Right kidney (tissue), 1 donor: Measurements from ENCODE around the gene PLD5.
A peak's percentile ranks its signal among the peaks of the same experiment; 100 is the strongest.
"Not testable (repeated sequence)": the region's sequence is repeated elsewhere in the genome, so short reads cannot be mapped to it uniquely, and the experiment has no call there.

ENCODE experiments used
- DNase-seq: peaks from one replicate; pipeline ENCODE4 v3.0.0-alpha.2; 2016

PLD5 gene

DNA sequence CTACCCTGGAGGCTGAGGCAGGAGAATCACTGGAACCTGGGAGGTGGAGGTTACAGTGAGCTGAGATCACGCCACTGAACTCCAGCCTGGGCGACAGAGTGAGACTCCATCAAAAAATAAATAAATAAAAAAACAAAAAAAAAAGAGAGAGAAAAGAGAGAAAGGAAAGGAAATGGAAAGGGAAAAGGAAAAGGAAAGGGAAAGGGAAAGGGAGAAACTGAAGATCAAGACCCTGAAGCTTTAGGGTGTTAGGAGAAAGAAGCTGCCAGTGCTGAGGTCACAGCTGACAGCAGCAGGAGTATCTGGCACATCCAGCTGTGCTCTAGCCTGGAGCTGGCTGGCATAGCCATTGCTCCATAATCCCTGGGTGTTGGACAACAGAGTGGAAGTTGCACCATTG lies 257.5 kb downstream of the PLD5 start:
- not testable (repeated sequence) for DNase-seq

DNA sequence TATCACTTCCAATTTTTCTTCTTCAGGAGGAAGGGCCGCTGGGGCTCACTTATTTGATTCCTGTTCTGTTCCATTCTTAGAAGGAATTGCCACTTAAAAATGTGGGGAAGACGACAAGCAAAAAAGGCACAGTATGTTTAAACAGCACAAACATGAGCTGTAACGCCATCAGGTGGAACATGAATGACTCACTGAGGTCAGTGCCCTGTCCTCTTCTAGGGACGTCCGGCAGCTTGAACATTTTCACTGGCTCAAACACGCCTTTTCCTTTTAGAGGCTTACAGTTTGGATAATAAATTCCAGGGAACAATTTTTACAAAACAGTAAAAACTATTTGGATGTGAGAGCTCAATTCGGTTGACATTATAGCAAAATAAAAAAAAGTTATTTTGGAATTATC lies 260.1 kb downstream of the PLD5 start:
- DNase-seq: not testable (repeated sequence)

DNA sequence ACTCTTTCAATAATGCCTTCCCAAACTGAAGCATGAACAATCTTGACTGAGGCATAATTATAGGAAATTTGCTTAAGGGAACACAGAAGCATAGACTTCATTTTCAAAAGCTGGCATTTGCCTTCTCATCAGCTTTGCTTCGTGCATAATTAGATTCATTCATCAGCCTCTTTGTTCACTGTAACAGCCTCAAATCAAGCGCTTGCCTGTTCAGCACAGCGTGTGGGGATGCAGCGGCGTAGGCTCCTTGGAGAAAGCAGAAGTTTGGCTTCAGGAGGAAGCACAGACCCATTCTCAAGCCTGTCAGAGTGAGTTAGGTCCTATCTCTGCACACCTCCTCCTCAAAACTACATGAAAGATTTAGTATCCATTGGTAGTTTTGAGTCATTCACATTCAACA lies 279.2 kb downstream of the PLD5 start:
- no peak for DNase-seq

DNA sequence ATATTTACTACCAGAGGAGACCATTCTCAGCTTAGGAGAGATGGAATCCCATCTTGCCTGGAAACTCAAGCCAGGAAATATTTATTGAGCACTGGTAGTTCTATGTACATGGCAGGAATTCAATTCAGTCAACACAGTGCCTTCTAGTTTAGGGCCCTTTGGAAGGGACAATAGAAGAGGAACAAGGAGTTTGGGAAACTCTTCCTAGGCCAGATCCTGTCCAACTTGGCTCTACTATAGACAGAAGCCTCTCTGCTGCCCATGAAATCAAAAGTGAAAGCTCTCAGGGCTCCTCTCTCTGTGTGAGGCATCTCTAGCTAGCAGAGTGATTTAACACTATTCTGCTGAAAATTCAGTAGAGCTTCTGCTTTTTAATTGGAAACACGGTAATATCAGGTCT lies 281.0 kb downstream of the PLD5 start:
- DNase-seq: no peak

DNA sequence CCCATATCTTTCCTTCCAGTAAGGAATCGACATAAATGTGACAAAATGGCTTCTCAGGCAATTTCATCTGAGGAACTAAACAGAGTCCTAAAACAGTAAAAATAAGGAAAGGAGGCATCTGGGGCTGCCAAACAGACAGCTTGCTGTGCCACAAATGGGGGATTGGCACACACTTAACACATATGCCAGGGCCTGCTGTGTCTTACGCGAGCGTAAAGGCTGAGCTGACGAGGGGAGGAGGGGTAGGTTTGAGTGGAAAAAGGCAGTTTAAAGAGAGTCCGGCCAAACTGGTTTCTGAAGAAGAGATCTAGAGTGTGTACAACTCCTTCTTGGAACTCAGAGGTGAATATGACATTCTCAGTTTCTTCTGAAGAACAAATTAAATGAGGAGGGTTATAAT lies 281.5 kb downstream of the PLD5 start:
- no peak for DNase-seq

DNA sequence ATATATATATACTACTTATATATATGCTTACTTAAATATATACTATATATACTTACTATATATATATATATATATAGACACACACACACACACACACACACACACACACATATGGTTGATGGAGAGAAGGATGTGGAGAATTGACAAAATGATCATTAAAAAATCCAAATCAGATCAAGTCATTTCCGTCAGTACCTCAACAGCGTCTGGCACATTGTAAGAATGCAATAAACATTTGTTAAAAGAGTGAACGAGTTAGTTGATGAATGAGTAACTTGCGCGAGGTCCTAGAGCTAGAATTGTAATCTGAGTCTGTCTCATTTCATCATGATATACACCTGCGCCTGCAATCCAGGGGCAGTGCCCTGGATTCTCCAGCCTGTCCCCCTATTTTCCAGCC lies 282.6 kb downstream of the PLD5 start:
- no peak for DNase-seq

DNA sequence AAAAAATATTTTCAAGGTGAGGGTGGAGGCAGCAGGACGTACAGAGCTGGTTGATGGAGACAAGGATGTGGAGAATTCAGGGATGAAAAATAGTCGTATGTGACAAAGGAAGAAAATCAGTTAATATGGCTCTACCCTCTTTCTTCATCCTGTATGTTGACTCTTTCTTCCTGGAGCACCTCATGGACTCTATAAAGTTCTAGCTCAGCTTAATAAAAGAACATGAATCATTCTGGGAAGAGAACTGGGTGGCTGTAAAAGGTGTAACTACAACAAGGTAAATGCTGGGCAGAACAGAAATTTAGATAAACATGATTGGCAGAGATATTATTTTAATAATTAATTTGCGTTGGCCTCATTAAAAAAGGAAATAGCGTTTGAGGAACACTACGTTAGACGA lies 283.8 kb downstream of the PLD5 start:
- no peak for DNase-seq

DNA sequence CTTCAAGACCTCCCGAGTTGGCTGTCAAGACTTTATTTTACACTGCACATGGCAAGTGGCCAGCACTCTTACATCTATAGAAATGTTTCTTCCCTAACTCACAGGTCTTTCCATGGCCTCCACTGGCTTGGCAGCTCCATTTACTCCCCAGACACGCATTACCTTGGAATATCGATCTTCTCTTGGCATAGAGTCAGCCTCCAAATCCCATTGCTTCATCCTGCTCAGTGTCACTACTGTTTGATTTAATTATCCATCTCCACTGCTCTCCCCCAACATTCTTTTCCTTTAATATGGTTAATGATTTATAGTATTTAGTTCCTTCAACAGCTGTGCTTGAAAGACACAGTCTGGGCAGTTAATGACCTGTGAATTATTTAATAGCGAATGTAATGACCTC lies 284.4 kb downstream of the PLD5 start:
- peak; percentile 52 for DNase-seq

DNA sequence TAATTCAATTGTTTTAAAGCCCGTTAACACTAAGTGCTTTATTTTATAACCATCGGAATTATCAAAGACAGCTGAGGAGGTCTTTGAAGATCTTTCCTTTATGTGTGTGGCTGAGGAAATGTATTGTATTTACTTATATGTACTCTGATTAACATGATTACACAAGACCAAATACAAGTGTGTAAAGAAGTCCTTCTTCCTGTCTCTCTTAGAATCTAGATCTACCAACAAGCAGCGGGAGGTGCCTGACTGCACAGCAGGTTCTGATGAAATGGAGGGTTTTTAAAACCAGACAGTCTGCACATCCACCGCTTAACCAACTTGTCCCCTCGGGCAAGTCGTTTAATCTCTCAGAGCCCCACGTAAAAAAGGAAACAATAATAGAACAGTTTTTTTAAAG lies 285.1 kb downstream of the PLD5 start:
- no peak for DNase-seq

DNA sequence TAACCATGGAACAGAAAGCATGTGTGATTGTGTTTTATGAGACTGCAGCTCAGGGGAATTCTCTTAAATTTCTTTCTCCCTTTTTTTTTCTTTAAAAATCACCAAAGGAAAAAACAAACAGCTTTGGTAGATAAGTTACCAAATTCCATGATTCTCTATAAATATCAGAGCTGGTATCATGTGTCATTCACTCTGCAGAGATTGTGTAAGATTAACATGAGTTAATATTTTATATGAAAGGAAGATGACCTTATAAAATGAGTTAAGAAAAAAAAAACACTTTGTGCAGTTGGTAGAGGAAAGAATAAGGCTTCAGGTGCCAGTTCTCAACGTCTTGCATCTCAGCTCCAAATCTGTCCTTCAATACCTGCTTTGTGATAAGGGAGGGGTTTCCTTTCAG lies 287.4 kb downstream of the PLD5 start:
- no peak for DNase-seq

DNA sequence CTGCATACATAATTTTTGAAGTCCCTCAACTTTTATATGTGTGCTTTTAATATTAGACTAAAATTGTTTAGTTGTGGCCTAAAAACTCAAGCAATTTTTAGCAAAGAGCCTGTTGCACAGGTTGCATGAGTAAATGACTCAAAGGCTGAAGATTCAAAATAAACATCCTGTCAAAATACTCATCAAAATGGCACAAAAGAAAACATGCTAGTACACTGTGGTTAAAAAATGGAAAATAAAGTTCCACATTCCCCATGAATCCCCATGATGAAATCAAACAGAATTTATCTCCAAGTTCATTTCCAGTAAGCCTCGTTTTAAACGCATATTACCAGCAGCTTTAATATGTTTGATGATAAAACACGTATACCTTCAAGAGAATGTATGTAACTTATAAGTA lies 295.5 kb downstream of the PLD5 start:
- DNase-seq: no peak

DNA sequence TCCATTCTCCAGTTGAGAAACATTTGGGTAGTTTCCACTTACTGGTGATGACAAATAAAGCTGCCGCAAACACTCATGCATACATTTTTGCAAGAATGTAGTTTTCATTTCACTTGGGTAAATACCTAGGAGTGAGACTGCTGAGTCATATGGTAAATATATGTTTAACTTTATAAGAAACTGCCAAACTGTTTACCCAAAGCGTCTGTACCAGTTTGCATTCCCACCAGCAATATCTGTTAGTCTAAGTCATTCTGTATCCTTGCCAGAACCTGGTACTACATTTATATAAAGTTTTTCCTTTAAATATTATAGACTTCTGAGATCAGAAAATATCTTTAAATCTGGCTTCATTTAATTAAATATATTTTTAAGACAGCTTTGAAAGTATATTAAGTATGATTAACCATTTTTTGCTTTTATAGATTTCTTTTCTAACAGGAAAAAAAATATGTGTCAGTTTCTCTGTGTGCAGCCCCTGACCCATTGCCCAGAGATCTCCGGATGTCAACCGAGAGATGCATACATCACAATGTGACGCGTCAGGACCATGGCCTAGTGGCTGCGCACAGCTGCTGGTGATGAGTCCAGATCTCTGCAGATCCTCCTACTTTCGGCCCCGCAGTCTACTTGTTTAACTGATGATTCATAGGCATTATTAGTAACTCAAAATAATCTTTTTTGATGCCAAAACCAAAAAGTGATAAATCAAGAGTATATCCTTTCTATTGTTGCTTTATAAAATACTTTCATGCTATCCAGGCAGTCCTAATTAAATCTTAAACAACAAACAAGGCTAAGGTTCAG lies 298.5 kb downstream of the PLD5 start:
- DNase-seq: no peak

DNA sequence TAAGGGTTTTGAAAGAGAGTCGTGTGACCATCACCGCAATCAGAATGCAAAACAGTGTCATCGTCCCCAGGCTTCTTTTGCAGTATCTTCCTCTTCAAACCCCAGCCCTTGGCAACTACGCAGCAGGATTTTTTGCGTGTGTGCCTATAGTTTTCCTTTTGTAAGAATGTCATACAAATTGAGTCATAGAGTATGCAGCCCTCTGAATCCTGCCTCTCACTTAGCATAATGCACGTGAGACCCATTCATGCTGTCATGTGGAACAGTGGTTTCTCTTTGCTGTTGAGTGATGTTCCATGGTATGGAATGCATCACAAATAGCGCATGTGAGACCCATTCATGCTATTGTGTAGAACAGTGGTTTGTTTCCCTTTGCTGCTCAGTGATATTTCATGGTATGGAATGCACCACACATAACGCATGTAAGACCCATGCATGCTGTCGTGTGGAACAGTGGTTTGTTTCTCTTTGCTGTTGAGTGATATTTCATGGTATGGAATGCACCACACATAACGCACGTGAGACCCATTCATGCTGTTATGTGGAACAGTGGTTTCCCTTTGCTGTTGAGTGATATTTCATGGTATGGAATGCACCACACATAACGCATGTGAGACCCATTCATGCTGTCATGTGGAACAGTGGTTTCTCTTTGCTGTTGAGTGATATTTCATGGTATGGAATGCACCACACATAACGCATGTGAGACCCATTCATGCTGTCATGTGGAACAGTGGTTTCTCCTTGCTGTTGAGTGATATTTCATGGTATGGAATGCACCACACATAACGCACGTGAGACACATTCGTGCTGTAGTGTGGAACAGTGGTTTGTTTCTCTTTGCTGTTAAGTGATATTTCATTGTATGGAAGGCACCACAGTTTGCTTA lies 299.4 kb downstream of the PLD5 start:
- not testable (repeated sequence) for DNase-seq

DNA sequence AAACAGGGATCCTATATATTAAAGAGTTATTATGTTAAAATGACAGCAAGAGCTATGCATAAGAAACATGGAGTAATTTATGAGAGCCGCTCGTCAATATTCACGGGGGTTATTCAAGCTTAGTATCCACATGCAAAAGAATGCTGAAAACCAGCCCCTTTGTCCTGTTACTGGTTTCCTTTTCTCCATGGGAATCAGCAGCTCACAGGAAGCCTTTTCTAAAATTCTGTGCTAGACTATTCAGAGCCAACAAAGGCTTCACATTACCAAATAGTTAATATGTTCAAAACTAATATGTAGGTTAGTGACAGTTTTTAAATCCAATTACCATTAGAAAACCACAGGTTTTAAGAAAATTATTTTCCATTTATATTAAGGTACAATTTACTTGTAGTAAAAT lies 300.0 kb downstream of the PLD5 start:
- no peak for DNase-seq

DNA sequence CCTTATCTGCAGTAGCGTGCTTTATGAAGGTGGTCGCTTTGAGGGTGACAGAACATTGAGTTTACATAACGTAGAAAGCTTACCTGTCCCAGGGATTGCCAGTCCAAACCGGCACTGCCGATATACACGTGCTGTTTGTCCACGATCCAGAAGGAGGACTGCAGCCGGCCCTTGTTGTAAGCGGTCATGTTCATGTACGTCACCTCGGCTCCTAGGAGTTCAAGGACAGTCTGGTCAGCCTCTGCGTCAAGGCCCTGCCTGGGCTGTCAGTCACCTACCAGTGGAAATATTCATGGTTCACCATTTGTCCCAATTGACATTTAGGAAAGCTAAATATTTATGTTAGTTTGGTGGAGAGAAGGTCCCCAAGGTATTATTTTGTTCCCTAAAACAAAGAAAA lies 304.6 kb downstream of the PLD5 start:
- DNase-seq: no peak

DNA sequence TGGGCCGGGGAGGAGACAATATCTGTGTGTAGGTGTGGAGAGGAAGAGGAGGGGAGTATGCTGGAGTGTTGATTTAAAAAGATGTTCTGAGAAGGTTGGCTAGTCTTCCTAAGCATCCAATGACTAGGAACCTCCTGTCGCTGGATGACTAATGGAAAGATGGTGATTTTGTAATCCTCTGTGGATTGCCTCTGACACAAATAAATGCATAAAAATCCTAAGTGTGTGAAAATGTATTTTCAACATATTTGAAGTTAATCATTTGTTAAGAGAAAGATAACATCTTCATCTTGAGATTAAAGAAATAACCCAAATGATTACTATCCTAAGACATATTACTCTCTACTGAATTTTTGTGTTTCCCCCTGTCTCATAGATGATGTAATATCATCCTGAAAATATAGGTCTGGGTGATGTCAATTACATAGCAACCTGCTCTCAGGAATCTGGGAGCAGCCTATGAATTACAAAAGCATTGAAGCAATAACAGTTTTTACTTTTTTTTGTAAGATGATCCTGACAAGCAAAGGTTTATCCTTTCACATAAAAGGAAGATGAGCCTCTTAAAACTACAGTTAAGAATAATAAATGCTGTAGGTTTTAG lies 305.1 kb downstream of the PLD5 start:
- no peak for DNase-seq

DNA sequence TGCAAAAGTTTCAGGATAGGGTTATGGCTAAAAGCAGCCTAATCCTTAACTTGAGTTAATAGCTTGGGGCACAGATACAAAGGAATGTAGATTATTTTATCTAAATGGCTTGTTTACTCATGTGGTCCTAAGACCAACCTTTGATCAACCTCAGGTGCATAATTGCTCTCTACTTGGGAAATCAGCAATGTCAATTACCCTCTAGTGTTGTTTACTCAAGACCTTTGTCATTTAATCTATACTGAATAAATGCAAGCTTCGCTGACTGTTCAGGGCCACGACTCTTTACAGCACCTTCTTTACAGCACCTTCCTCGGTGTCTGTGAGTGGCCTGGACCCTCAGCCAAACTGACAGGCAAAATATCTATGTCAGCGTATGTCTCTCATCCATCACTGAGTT lies 308.1 kb downstream of the PLD5 start:
- no peak for DNase-seq

DNA sequence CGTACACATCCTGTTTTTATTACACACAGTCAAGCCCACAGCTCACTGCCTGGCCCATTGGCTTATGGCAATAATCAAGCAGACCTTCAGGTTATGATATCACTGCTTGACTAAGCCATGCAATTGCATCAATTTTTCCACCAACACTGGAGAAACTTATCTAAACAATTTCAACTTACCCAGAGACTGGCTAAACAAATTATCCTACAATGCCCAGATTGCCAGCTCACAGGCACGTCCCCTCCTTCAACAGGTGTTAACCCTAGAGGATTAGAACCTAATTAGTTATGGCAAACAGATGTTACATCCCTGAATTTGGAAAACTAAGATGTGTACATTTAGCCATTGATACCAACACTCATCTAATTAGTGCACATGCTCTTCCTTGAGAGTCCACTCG lies 310.0 kb downstream of the PLD5 start:
- DNase-seq: not testable (repeated sequence)

DNA sequence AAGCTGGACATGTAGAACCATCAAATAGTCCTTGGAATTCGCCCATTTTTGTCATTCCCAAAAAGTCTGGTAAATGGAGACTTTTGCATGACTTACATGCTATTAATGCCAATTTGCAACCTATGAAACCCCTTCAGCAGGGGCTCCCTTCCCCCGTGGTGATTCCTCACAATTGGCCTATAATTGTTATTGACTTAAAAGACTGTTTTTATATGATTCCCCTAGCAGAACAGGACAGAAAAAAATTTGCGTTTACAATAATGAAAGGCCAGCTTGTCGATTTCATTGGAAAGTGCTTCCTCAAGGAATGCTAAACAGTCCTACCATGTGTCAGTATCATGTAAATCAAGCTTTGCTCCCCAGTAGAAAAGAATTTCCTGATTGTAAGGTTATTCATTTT lies 311.5 kb downstream of the PLD5 start:
- not testable (repeated sequence) for DNase-seq

DNA sequence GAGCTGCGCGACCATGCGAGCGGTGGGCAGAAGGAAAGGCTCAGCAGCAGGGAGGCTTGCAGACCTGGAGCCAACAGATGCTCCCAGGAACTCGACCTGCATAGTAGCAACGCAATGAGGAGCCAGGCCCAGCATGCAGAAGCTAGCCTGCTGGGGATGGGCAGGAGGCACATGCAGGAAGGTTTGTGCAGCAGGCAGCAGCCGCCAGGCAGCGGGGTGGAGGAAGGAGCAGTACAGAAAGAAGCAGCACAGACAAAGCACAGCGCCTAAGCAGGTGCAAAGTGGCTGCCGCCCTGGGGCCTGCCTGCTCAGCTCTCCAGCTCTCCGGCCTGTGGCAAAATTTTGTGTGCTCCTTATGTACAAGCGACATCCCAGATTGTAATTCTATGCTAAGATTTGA lies 312.1 kb downstream of the PLD5 start:
- no peak for DNase-seq

DNA sequence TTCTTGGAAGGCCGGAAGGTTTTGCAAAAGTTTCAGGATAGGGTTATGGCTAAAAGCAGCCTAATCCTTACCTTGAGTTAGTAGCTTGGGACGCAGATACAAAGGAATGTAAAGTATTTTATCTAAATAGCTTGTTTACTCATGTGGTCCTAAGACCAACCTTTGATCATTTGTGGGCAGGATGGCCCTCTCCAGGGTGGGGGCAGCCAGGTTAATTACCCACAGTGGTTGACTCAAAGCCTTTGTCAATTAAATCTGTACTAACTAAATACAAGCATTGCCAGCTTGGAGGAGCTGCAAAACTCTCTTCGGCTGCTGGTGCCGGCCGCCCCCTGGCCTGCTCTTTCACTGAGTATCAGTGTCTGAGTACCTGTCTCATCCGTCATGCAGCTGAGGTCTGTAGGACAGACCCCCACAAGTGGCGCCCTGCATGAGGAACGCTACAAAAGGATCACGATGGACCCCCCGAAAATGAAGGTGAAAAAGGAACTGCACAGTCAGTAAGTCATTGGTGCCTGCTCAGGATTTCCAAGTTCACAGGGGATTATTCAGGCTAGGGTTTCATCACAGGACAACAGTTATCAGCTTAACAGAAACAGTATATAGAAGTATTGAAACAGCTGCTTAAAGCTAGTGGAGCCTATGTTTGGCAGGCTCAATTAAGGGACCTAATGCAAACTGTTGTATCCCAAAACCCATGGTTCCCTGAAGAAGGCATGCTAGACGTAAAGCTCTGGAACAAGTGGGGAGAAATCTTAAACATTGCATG lies 313.1 kb downstream of the PLD5 start:
- DNase-seq: no peak

DNA sequence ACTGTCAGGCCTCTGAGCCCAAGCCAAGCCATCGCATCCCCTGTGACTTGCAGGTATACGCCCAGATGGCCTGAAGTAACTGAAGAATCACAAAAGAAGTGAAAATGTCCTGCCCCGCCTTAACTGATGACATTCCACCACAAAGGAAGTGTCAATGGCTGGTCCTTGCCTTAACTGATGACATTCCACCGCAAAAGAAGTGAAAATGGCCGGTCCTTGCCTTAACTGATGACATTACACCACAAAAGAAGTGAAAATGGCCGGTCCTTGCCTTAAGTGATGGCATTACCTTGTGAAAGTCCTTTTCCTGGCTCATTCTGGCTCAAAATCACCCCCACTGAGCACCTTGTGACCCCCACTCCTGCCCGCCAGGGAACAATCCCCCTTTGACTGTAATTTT lies 314.2 kb downstream of the PLD5 start:
- DNase-seq: not testable (repeated sequence)

DNA sequence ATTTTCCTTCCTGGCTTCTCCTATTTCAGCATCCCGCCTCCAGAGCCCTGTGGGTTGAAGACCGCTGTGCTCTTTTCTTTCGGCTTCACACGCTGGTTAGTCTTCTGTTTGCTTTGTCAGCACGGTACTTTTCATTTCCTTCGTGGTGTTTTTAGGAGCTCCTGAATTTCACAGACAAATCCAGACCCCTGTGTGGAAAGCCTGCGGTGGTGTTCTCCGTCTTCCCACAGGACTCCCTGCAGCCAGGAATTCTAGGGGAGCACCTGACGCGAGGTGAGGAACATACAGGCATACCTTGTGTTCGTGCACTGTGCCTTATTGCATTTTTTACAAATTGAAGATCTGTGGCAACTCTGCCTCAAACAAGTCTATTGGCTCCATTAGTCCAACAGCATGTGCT lies 315.4 kb downstream of the PLD5 start:
- DNase-seq: peak; percentile 19
